Stimulated activated CD4-positive, alpha-beta T cell treated with anti-CD3 and anti-CD28 coated beads, TNF-alpha, amount 100 ng/mL, for 1 hour (primary cell): Measurements from ENCODE around the gene MYO1D.

Experiments used
- DNase-seq, 3 donors: peaks; one replicate each; pipeline ENCODE4 v3.0.0-alpha.2; 2020; ENCODE audit warnings: low read depth in 3 of 3, low spot score in 1 of 3

Gene MYO1D

DNA sequence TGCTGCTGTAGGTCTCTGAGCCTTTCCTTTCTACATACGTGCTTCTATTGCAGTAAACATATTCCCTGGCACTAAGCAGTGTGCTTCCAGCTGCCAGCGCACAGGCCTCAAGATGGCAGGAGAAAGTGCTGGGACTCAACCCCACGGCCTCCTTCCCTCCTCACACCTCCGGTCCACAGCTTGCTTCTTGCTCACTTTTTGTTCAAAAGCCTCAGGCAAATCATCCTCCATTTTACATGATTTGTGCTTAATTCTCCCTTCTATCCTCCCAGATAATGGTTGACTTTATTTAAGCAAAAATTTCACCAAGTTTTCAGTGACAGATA lies 384.7 kb downstream of the MYO1D start:
- DNase-seq = no peak

DNA sequence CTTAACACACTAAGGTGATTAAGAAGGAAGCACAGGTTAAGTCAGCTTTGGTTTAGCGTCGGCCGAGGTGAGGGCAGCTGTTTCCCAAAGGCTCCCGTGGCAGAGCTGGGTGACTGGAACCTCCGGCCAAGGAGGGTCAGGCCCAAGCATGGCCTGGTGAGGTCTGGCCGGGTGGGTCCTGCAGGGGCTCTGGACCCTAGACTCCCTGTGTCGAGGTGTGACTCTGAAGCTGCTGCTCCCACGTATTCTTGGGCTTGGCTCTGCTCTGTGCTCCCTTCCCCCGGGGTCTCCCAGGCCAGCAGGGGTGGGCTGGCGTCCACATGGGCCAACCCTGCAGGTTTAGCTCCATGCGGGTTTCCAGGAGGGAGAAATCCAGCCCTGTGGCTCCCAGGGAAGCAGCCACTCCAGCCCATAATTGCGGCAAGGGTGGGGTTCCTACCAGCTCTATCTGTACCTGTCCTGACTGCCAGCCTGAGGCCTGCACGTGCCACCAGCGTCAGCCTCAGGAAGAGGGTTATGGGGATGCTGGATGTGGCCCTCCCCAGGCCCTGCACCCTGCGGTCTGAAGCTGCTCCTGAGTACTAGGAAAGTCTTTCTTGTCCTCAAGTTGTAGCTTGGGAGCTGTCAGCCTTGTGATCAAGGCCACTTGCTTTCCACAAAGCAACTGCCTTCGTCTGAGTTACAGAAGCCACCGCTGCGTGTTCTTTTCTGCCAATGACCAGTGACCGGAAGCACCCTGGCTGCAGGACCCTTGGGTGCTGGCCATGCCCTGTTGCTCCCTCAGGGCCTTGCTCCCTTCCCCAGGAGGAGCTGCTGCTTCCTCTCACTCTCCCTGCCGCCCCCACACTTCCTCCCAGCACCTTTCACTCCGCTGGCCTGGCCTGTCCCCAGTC lies 385.3 kb downstream of the MYO1D start:
- no peak for DNase-seq

DNA sequence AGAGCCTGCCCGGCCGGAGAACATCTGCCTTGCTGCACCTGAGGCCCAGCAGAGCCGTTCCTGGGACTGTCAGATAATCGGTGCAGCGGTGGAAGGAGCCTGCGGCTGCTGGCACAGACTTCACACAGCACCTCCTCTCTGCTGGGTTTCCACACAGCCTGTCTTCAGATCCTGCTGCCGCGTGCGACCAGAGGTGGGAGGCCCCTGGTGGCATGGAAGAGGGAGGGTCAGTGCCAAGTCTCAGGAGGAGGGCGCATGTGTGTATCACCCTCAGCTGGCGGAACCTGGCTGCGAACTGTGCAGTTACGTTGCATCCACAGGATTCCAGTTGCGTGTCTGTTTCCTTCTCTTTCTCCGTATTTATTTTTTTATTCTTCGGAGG lies 386.8 kb downstream of the MYO1D start:
- DNase-seq = no peak

DNA sequence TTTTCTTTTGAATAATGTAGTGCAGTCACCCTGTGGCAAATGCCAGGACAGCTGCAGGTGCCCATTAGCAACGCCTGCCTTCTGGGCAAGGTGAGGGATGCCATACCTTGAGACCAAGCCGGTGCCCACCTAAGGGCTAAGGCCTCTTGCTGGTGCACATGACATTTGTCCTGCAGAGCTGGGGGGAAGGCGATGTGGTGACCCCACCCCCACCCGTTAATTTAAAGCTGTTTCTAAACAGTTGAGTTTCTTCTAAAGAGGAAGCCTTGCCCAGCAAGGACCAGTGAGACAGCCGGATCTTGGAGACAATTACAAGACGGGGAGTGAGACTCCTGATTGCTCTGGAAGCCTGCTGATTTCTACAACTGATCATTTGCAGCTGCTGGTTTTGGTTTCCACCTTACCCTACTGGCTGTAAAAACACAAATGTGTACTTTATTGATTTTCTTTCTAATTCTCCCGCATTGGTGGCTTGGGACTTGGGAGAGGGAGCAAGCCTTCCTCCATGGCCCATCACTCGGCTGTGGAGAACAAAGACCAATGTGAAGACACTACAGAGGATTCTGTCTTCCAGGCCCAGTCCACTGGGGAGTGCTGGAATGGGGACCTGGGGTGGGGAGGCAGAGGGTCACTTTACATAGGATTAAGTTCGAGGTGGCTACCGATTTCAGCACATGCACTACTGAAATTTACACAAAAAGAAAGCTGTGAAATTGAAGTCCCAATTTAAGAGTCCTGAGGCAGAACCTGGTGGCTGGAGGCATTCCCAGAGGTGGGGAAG lies 387.4 kb downstream of the MYO1D start:
- no peak for DNase-seq

- no peak for DNase-seq
Observed at GRCh38 chr17:32488604-32489180, 388.2 kb downstream of the MYO1D start.

- DNase-seq = no peak
Observed at GRCh38 chr17:32488177-32488542, 388.8 kb downstream of the MYO1D start.

- no peak for DNase-seq
Observed at GRCh38 chr17:32487473-32488176, 389.3 kb downstream of the MYO1D start.

GRCh38 chr17:32486701-32487472 lies 390.0 kb downstream of the MYO1D start, which contains the start of gene CDK5R1:
TSS of gene CDK5R1 (plus strand) at chr17:32486993. CDS start at chr17:32487621, 628 bp downstream.
- peak; percentile 31 to 55 (median 47) for DNase-seq

DNA sequence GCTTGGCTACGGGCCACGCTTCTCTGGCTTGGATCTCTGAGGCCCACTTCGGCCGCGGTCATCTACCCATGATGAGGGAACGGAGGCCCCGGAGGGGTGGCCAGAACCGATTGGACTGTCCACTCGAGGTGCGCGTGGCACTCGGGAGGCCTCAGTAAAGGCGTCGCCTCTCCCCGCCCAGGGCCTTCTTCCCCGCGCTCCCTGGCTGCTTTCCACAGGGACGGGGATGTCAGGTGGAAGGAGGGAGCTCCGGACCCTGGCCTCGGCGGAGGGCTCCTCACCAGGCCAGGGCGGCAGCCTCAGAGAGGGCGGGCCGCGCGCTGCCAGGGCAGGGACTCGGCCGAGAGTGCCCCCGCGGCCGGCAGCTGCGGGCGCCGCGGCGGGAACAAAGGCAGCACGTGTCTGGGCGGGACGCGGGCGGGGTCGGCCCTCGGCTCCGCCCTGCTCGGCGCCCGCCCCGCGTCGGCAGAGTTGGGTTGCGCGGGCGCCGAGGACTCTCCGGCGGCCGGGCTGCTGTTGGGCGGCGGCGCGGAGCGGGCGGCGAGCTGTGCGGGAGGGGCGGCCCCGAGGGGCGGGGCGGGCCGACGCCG lies 390.7 kb downstream of the MYO1D start:
- peak in 2 of 3 donors; percentile 43 to 58 for DNase-seq

DNA sequence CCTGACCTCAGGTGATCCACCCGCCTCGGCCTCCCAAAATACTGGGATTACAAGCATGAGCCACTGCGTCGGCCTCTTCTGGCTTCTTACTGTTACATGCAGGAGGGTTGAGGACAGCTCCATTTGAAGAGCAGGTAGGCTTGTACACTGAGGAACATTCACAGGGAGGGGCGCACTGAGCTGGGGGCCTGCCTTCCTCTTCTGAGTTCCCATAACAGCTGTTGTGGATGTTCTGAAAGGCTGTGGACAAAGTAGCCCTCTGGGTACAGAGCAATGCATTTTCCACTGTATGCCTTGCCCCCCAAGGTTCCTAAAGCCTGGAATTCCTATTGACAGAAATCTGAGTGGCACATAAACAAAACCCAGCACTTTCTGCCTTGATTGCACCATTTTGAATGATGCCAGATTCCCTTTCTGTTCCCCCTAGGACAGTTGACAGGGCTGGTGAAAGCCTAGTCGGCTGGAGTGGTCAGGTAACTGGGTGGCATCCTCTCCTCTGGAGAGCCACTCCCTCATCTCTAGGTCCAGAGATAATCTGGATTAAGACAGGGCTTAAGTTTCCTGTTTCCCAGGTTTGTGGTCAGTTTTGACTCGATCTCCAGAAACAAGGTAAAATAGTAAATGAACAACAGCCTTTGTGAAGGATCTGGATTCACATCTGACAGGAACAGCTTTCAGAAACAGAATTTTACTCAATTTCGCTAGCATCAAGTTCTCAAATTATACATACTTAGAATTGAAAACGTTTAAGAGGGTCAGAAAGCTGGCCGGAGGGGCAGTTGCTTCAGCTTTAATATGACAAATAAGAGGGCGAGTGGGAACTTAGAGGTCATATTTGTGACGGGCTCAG lies 391.4 kb downstream of the MYO1D start:
- no peak for DNase-seq

- DNase-seq = no peak
Observed at GRCh38 chr17:32484628-32485027, 392.3 kb downstream of the MYO1D start.

DNA sequence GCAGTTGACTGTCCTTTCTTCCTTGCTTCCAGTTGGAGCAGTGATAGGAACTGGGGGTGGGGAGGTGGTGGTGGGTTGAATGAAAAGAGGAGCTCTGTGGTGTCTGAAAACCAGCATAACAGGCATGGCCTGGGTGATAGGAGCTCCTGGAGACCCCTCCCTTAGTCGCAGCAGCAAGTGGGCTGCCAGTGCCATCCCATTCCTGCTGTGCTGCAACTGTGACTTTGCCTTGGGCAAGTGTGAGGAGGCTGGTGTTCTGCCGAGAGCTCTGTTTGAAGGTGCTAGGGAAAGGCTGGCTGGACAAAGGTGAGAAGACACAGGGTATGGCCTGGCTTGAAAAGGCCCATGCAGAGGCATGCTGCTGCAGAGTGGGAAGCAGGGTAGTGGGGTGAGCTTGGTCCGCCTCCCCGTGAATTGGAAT lies 392.9 kb downstream of the MYO1D start:
- no peak for DNase-seq

- DNase-seq = no peak
Observed at GRCh38 chr17:32483451-32484019, 393.4 kb downstream of the MYO1D start.

- no peak for DNase-seq
Observed at GRCh38 chr17:32482568-32483320, 394.2 kb downstream of the MYO1D start.

DNA sequence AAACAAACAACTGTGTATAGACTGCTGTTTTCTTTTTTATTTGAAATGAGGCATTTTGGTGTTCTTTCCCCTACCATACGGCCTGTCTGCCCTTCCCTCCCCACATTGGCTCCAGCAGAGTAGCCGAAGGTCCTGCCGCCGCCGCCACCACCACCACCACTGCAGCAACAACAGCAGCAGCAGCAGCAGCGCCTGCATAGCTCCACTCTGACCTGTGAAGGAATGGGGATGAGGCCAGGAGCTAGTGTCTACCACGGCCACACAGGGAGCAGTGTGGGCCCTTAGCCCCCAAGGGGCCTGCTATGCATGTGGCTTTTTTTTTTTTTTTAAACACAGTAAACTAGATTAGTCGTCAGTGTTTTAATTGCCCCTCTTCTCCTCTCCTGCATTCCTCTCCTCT lies 395.7 kb downstream of the MYO1D start:
- no peak for DNase-seq

- DNase-seq = no peak
Observed at GRCh38 chr17:32479074-32479617, 397.8 kb downstream of the MYO1D start.

DNA sequence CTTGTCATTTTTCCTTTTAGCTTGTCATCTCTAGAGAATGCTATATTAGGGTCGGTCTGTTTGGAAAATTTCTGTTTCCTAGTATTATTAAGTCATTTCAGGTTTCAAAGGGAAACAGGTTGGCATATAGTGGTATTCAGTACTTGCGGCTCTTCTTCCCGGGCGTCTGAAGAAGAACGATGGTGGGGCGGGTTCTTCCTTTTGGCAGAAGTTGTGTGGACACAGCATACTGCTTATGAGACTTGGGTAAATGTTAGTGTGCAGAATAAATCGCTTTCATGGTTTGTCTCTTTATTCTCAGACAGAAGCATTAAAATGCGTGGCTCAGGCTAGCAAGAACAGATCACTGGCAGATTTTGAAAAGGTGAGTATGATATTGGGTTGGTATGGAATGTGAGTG lies 399.7 kb downstream of the MYO1D start:
- no peak for DNase-seq

GRCh38 chr17:32475258-32475657 lies 401.7 kb downstream of the MYO1D start:
- no peak for DNase-seq
